Adrenal gland (tissue), 12 donors: ENCODE data around the gene CHRNG. TPM values are rescaled to one million over a fixed set of nuclear protein-coding genes. Genes with fewer than 3 reads are reported as not detected.

Source experiments
- DNase-seq, 7 donors: peaks; one replicate each; pipeline ENCODE4 v3.0.0-alpha.2; 2019 to 2020
- H3K27ac ChIP-seq, 5 donors: fragments of 200-600 bp; sonication (generic) in 4 of 5; 1 replicate in 3 of 5; 2 replicates in 2 of 5; pipeline versions ENCODE4 v1.5.1 to v1.8.0; 2016 to 2020; ENCODE audit warnings: mild to moderate bottlenecking in 1 of 5
- H3K27me3 ChIP-seq: fragments of 200-600 bp; 2 replicates; pipeline ENCODE4 v1.8.0; 2021
- H3K36me3 ChIP-seq, 2 donors: fragments of 200-600 bp; replicated peaks in 1 of 2; 1 replicate in 1 of 2; 2 replicates in 1 of 2; pipeline versions ENCODE4 v1.5.1 to v1.8.0; 2018 to 2022
- H3K4me1 ChIP-seq, 2 donors: fragments of 200-600 bp; replicated peaks in 1 of 2; 1 replicate in 1 of 2; 2 replicates in 1 of 2; pipeline versions ENCODE4 v1.5.1 to v1.8.0; 2018 to 2021
- H3K4me3 ChIP-seq, 4 donors: fragments of 200-600 bp; sonication (generic) in 3 of 4; one replicate each; pipeline ENCODE4 v1.5.1; 2016 to 2018
- H3K9me3 ChIP-seq, 3 donors: fragments of 200-600 bp; sonication (generic) in 1 of 3; replicated peaks in 1 of 3; 1 replicate in 2 of 3; 2 replicates in 1 of 3; pipeline versions ENCODE4 v1.5.1 to v1.8.0; 2016 to 2021
- CTCF ChIP-seq, 6 experiments: fragments of 450-650 bp in 4 of 6; fragments of 200-600 bp in 2 of 6; sonication (generic) in 1 of 6; IDR thresholded peaks; 1 replicate in 5 of 6; 2 replicates in 1 of 6; pipeline versions ENCODE4 v1.5.1 to v1.8.0; 2016 to 2021; ENCODE audit warnings: antibody characterized with exemption in 6 of 6, mild to moderate bottlenecking in 2 of 6, moderate library complexity in 1 of 6
- POLR2A ChIP-seq, 2 donors: fragments of 450-650 bp; IDR thresholded peaks; one replicate each; pipeline ENCODE4 v1.6.1; 2017; ENCODE audit warnings: antibody characterized with exemption in 2 of 2, mild to moderate bottlenecking in 2 of 2, moderate library complexity in 1 of 2
- WGBS, 4 donors: extraction: QIAGEN DNeasy Blood & Tissue Kit in 2 of 4; methylation state at CpG; one replicate each; pipeline versions ENCODE4 v1.1.5 to v1.1.7; 2013 to 2017; 5-methylcytosine and 5-hydroxymethylcytosine counted together
- intact Hi-C, 2 donors: fragments of 100-400 bp; cut with DNase I; formaldehyde crosslinking; loops; one replicate each; pipeline versions ENCODE4 v1.14.1 to v1.15.0; 2022 to 2023
- polyA plus RNA-seq, 3 donors: library from polyadenylated mRNA; stranded (reverse); fragments of 200-250 nt in 2 of 3; fragments of 350-450 nt in 1 of 3; fragmentation: Illumina TruSeq in 1 of 3; extraction: RNeasy Lipid Tissue Mini Kit (QIAGEN cat#74804) in 1 of 3; gene quantifications; one replicate each; pipeline ENCODE4 v1.2.3, GENCODE V29; 2013 to 2014
- total RNA-seq, 9 donors: library from RNA; depleted of rRNA in 4 of 9; stranded (reverse); fragments of >200 nt in 4 of 9; fragments of 120-200 nt in 1 of 9; fragmentation: NEBNext Ultra II Directional in 1 of 9; extraction: Animal tissue kit (Norgen Biotek cat#: 25700) in 1 of 9; gene quantifications; one replicate each; pipeline versions ENCODE4 v1.1.0 to v1.2.4, GENCODE V29; 2013 to 2023
- donor health status: healthy with polysubstance abuse.
- donor health status: Bipolar disorder and iron deficiency.
- donor health status: DM: yes; HTN: yes; CAD: no.
- donor health status: DM: no; HTN: no; CAD: no.
- donor health status: DM: no; HTN: no; CAD: no.
- donor health status: DM: yes; HTN: yes; CAD: no.

CHRNG gene
- total and polyA plus RNA-seq, 12 donors, result 0.08 to 0.22 TPM; not detected in 10

- DNase-seq, result no peak
- 12 to 26% (median 12%) methylated on average over 4 to 16 of the region's 16 CpGs; no CpG with 5 or more reads in 1 of the 4 donors for WGBS, 4 donors
- Histone ChIP-seq H3K36me3 (no peaks in the 10 kb centered on the region), H3K4me1 (peaks cover 7 to 23% of the 10 kb centered on the region in 2 donors), H3K27me3 (peaks cover 36% of the 10 kb centered on the region), H3K4me3 (peak overlapping the region in 1 of 4 donors; percentile 40), H3K9me3 (no peaks in the 10 kb centered on the region), H3K27ac (no peak overlapping the region)
- intact Hi-C loops, result loop anchor here in 1 of 2 donors (2.0 to 10.0 kb wide), 2 partner anchors 79 to 619 kb away; no protein-coding TSS in a partner anchor
- TF ChIP-seq POLR2A (IDR thresholded peaks at IDR 0.05), result no peak
- no peak for TF ChIP-seq CTCF (IDR thresholded peaks at IDR 0.05)
These were observed 16.1 kb upstream of the CHRNG start for GRCh38 chr2:232523402-232523681.

GRCh38 chr2:232523682-232524597 lies 15.6 kb upstream of the CHRNG start:
- DNase-seq, result peak in 3 of 7 donors; percentile 43 to 51 (median 44)
- 2 to 18% (median 7%) methylated on average over 3 to 75 of the region's 75 CpGs for WGBS, 4 donors
- TF ChIP-seq POLR2A (IDR thresholded peaks at IDR 0.05), result no peak
- no peak for TF ChIP-seq CTCF (IDR thresholded peaks at IDR 0.05)

GRCh38 chr2:232524771-232525170 lies 14.7 kb upstream of the CHRNG start:
- Histone ChIP-seq H3K27ac (no peak overlapping the region), H3K4me1 (peaks cover 7 to 23% of the 10 kb centered on the region in 2 donors), H3K36me3 (no peaks in the 10 kb centered on the region), H3K4me3 (no peak overlapping the region), H3K9me3 (no peaks in the 10 kb centered on the region), H3K27me3 (peaks cover 36% of the 10 kb centered on the region)
- WGBS, 4 donors, result 57 to 83% (median 65%) methylated on average over 1 to 6 of the region's 6 CpGs
- intact Hi-C loops, result loop anchor here in 1 of 2 donors (10.0 kb wide), 1 partner anchor 620 kb away; no protein-coding TSS in a partner anchor
- DNase-seq, result no peak
- TF ChIP-seq POLR2A (IDR thresholded peaks at IDR 0.05) (no peak), CTCF (IDR thresholded peaks at IDR 0.05) (no peak)

More at GRCh38 chr2:232523682-232524597, 15.6 kb upstream of the CHRNG start:
- intact Hi-C loops, result loop anchor here in 1 of 2 donors (2.0 to 10.0 kb wide), 2 partner anchors 79 to 619 kb away; no protein-coding TSS in a partner anchor
- no peak overlapping the region for H3K27ac ChIP-seq
- peaks cover 36% of the 10 kb centered on the region for H3K27me3 ChIP-seq
- peak overlapping the region in 1 of 4 donors; percentile 40 for H3K4me3 ChIP-seq
- H3K9me3 ChIP-seq, result no peaks in the 10 kb centered on the region
- no peaks in the 10 kb centered on the region for H3K36me3 ChIP-seq
- peaks cover 7 to 23% of the 10 kb centered on the region in 2 donors for H3K4me1 ChIP-seq

- no peak for TF ChIP-seq POLR2A (IDR thresholded peaks at IDR 0.05)
- no peak for TF ChIP-seq CTCF (IDR thresholded peaks at IDR 0.05)
These were observed 14.3 kb upstream of the CHRNG start for GRCh38 chr2:232525199-232525598.

More at GRCh38 chr2:232525199-232525598, 14.3 kb upstream of the CHRNG start:
- DNase-seq, result no peak
- intact Hi-C loops, result loop anchor here in 1 of 2 donors (10.0 kb wide), 1 partner anchor 620 kb away; no protein-coding TSS in a partner anchor
- H3K27ac ChIP-seq, result no peak overlapping the region
- no peaks in the 10 kb centered on the region for H3K9me3 ChIP-seq
- peaks cover 36% of the 10 kb centered on the region for H3K27me3 ChIP-seq
- H3K4me3 ChIP-seq, result no peak overlapping the region
- no peaks in the 10 kb centered on the region for H3K36me3 ChIP-seq
- WGBS, 4 donors, result 78 to 93% (median 84%) methylated on average over 2 to 14 of the region's 14 CpGs
- H3K4me1 ChIP-seq, result peaks cover 7 to 23% of the 10 kb centered on the region in 2 donors
